ENCODE results near the gene IGF2.

IGF2 gene

GRCh38 chr11:2098691-2099515 is 40.3 kb downstream of the IGF2 start:
- DNase-seq, result no peak
- in situ Hi-C loops (cut with MboI; ENCODE audit: low pct_unique_long_range_greater_than_20kb, low sequenced_read_pairs), result no loop called here

GRCh38 chr11:2097998-2098690 is 41.0 kb downstream of the IGF2 start:
- in situ Hi-C loops (cut with MboI; ENCODE audit: low pct_unique_long_range_greater_than_20kb, low sequenced_read_pairs), result no loop called here
- DNase-seq, result no peak

GRCh38 chr11:2097356-2097997 is 41.7 kb downstream of the IGF2 start:
- in situ Hi-C loops (cut with MboI; ENCODE audit: low pct_unique_long_range_greater_than_20kb, low sequenced_read_pairs), result no loop called here
- no peak for DNase-seq

GRCh38 chr11:2096919-2097301 is 42.3 kb downstream of the IGF2 start:
- DNase-seq, result no peak
- in situ Hi-C loops (cut with MboI; ENCODE audit: low pct_unique_long_range_greater_than_20kb, low sequenced_read_pairs), result no loop called here

GRCh38 chr11:2096011-2096918 is 42.9 kb downstream of the IGF2 start:
- in situ Hi-C loops (cut with MboI; ENCODE audit: low pct_unique_long_range_greater_than_20kb, low sequenced_read_pairs), result no loop called here
- no peak for DNase-seq

GRCh38 chr11:2095542-2095941 is 43.6 kb downstream of the IGF2 start:
- in situ Hi-C loops (cut with MboI; ENCODE audit: low pct_unique_long_range_greater_than_20kb, low sequenced_read_pairs), result no loop called here
- no peak for DNase-seq

DNA sequence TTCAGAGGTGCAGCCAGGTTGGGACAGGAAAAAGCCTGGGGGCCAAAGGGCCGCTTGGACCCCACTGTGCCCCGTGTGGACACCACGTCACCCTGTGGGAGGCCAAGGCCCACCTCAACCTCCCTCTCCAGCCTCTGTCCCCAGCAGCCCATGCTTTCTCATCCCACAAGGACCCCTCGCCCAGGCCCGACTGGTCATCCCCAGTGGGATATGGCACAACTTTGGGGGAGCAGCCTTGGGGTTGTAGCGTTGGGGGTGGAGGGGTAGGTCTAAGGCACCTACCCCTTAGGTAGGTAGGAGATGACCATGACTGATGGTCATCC is 44.0 kb downstream of the IGF2 start:
- in situ Hi-C loops (cut with MboI; ENCODE audit: low pct_unique_long_range_greater_than_20kb, low sequenced_read_pairs), result no loop called here
- no peak for DNase-seq

DNA sequence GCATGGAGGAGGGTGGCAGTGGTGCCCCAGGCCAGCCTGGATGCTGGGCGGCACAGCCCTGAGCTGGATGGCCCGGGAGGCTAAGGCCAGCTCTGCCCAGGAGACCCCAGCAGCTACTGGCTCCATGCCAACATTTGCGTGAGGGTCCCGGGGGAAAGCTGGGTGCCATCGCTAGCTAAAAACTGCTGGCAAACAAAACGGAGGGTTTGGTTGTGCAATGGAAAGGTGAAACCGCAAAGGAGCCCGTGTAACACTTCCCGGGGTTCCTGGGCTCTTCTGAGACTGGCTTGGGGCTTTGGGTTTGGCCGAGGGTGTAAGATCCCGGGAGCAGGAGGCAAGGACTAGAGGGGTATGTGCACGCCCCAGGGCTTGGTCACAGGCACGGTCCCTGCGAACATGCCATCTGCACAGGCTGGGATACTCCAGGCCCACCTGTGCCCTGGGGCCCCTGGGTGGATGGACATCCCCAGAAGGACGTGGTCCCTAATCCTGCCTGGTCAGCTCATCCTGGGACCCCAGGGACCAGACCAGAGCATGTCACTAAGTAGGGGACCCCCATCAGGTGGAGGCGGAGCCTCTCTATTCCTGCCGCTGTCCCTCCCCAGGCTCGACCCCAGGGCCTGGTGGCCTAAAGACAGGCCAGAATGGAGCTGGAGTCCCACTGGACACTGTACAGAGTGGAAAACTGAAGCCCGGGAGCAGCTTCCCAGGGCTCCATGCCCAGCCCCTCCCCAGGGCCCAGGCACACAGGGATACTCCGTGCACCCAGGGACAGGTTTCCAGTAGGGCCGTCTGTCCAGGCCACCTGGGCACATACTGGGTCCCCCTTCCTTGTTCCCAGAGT is 44.6 kb downstream of the IGF2 start:
- DNase-seq, result no peak
- in situ Hi-C loops (cut with MboI; ENCODE audit: low pct_unique_long_range_greater_than_20kb, low sequenced_read_pairs), result no loop called here

- in situ Hi-C loops (cut with MboI; ENCODE audit: low pct_unique_long_range_greater_than_20kb, low sequenced_read_pairs), result no loop called here
- no peak for DNase-seq
Observed at GRCh38 chr11:2093575-2094353, 45.4 kb downstream of the IGF2 start.

DNA sequence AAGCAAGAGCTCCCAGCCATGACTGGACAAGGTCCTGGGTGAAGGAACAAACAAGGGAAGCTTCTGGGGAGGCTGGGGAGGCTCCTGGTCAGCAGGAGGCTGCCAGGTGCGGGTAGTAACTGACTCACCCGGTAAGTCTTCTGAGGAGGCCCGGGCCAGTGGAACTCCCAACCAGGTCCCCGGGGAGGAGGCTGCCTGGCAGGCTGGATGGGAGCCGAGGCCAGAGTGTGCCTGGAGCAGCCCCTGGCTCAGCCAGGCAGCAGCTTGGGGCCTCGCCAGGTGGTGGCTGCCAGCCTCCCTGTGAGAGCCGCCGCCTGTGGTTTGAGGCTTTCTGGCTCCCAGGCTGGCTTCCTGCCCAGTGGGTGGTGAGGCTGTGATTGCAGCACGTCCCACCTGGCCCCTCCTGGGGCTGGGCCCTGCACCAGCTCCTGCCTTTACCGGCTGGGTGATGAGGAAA is 46.2 kb downstream of the IGF2 start:
- DNase-seq, result peak; percentile 15
- in situ Hi-C loops (cut with MboI; ENCODE audit: low pct_unique_long_range_greater_than_20kb, low sequenced_read_pairs), result no loop called here

GRCh38 chr11:2092464-2092910 is 46.7 kb downstream of the IGF2 start:
- in situ Hi-C loops (cut with MboI; ENCODE audit: low pct_unique_long_range_greater_than_20kb, low sequenced_read_pairs), result no loop called here
- DNase-seq, result no peak

- in situ Hi-C loops (cut with MboI; ENCODE audit: low pct_unique_long_range_greater_than_20kb, low sequenced_read_pairs), result no loop called here
- no peak for DNase-seq
Observed at GRCh38 chr11:2091786-2092463, 47.3 kb downstream of the IGF2 start.

DNA sequence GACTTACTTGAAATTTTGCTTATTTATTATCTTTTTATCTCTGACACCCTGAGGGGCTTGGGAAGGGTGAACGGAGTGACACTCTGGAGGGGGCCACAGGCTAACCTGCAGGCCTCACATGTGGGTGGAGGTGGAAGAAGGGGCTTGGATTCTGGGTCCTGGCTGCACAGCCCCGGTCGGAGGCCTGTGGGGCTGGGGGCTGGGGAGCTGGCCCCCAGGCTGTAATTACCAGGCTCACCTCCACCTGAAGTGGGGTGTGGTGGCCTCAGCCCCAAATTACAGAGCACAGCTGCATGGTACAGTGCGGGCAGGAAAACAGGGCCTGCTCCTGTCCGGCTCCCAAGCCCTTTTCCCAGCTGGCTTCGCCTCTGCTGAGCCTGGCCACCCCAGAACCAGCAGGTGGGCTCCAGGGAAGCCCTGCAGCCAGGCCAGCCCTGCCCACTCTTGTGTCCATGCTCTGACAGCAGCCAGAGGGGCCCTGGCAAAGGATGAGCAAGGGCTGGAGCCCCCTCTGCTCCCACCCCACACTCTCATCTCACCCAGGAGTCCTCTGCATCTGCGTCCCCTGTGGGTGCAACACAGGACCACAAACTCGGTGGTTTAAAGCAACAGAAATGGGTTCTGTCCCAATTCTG is 48.0 kb downstream of the IGF2 start:
- in situ Hi-C loops (cut with MboI; ENCODE audit: low pct_unique_long_range_greater_than_20kb, low sequenced_read_pairs), result no loop called here

GRCh38 chr11:2090172-2091111 is 48.7 kb downstream of the IGF2 start:
- DNase-seq, result no peak

More for the DNA sequence above, 48.0 kb downstream of the IGF2 start:
- DNase-seq, result no peak

DNA sequence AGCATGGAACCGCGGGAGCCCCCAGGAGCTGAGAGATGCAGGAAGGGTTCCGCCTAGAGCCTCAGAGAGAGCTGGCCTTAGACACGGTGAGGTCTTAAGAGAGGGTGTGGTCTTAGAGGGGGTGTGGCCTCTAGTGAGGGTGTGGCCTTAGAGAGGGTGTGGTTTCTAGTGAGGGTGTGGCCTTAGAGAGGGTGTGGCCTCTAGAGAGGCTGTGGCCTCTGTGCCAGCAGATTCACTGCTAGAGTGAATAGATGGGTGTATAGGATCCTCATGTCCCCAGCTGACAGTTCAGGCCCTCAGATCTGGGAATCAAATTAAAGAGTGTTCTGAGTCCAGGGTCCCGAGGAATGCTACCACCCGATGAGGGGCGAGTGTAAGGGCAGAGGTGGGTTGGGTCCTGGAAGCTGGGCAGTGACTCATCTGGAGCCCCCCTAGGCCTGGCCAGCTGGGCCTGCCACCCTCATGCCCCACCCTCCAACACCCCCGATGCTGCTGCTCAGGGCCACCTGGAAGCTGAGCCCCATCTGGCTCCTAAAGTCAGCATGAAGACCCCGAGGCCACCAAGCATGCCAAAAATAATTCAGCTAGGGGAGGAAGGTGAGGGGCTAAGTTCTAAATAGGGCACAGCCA is 49.5 kb downstream of the IGF2 start:
- in situ Hi-C loops (cut with MboI; ENCODE audit: low pct_unique_long_range_greater_than_20kb, low sequenced_read_pairs), result no loop called here
- DNase-seq, result peak; percentile 77

More at GRCh38 chr11:2090172-2091111, 48.7 kb downstream of the IGF2 start:
- in situ Hi-C loops (cut with MboI; ENCODE audit: low pct_unique_long_range_greater_than_20kb, low sequenced_read_pairs), result no loop called here

All from KBM-7 (cell line).